UCSD-AML1 (cell line): Measurements from ENCODE around the gene ACP6.
"Not testable (repeated sequence)": the region's sequence is repeated elsewhere in the genome, so short reads cannot be mapped to it uniquely, and the experiment has no call there.

Experiments
- DNase-seq: peaks from one replicate; lab custom pipeline; 2025; ENCODE audit not compliant: unreplicated experiment; lab: John Stamatoyannopoulos, UW

ACP6 gene

DNA sequence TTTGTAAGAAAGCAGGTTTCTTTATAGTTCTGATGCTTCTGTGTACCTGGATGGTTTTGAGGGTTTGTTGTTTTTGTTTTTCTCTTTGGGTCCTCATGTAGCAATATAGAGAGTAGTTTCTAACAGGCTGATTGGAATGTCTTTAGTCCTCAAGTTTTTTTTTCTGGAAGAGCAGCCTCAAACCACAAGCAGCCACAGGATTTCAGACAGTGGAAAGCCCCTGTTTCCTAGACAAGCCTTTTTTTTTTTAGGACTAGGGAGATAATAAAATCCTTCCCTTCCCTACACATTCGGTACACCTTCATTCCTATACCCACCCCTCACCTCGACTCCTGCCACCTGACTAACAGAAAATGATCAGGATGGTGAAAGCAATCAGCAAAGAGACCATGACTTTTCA, 47.6 kb downstream of the ACP6 start:
- DNase-seq = no peak

- no peak for DNase-seq
Observed at GRCh38 chr1:147620543-147620942, 49.8 kb downstream of the ACP6 start.

DNA sequence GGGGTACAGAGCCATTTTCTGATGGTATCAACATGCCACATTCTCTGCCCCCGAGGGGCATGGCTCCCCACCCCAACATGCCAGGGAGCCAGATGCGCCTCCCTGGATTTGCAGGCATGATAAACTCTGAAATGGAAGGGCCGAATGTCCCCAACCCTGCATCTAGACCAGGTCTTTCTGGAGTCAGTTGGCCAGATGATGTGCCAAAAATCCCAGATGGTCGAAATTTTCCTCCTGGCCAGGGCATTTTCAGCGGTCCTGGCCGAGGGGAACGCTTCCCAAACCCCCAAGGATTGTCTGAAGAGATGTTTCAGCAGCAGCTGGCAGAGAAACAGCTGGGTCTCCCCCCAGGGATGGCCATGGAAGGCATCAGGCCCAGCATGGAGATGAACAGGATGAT, 50.6 kb downstream of the ACP6 start:
- no peak for DNase-seq

DNA sequence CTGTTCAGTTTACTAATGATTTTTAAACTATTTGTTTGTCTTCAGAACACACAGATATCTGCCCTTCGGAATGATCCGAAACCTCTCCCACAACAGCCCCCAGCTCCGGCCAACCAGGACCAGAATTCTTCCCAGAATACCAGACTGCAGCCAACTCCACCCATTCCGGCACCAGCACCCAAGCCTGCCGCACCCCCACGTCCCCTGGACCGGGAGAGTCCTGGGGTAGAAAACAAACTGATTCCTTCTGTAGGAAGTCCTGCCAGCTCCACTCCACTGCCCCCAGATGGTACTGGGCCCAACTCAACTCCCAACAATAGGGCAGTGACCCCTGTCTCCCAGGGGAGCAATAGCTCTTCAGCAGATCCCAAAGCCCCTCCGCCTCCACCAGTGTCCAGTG, 51.6 kb downstream of the ACP6 start:
- DNase-seq = no peak

DNA sequence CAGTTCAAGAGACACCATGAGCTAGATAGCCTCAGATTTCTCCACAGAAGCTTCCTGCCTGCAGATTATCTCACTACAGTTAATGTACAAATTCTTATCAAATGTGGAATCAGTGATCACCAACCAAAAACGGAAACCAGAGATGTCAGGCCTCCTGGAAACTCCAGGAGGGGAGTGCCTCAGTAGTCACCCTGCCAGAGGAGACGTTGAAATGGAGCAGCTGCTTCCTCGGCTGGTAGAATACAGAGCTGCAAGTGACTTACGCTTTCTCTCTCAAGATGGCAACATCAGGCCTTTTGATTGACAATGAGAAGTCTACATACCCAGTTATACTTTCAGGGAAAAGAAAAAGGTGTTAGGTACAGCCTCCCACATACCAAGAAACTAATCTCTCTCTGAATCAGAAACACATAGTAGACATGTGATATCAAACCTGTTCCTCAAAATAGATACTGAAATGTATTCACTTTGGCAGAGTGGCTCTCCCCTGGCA, 52.2 kb downstream of the ACP6 start:
- no peak for DNase-seq

DNA sequence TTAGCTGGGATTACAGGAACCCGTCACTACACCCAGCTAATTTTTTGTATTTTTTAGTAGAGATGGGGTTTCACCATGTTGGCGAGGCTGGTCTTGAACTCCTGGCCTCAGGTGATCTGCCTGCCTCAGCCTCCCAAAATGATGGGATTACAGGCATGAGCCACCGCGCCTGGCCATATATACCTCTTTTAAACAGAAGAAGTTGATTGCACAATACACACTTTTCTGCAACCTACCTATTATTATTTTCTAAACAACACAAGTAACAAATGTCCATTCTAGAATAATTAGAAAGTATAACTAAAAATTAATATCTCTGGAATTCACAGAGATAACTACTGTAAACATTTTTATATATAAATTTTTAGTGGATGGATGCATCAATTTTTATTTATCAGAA, 55.4 kb downstream of the ACP6 start:
- not testable (repeated sequence) for DNase-seq

GRCh38 chr1:147613506-147613905, 56.8 kb downstream of the ACP6 start:
- no peak for DNase-seq

DNA sequence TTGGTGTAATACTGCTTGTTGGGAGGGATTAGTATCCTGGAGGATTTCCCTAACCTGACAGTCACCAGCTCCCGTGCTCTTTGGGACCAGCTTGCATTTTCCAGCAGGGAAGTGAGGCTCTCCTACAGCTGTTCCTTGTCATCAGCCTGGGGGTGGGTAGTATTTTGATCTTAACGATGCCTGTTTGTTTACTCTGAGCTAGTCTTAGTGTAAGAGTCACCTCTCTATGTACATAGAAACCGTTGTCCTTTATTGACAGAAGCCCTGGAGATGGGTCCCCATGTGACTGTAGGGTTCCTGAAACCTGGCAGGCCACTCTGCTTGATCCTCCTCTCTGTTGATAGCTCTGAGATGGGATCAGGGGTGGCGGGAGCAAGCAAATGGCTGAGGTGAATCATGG, 58.0 kb downstream of the ACP6 start:
- DNase-seq = no peak

- DNase-seq = no peak
Observed at GRCh38 chr1:147611586-147611985, 58.7 kb downstream of the ACP6 start.

DNA sequence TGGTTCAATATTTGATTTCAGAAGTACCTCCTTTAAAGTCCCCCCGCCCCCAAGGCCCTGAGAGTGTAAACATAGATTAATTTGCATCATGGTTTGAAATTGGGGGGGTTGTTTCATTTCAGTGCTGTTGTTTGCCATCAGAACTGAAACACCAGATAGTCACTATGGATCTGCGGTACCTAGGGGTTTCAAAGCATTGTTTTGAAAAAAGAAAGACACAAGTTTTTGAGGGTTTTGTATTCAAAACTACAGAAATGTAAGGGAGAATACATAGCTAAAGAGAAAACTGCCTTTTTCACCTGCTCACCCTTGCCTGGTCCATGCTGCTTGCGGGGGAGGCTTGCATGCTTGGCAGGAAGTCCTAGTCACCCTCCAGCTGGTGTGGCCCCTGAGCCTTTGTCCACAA, 59.3 kb downstream of the ACP6 start:
- DNase-seq = no peak

DNA sequence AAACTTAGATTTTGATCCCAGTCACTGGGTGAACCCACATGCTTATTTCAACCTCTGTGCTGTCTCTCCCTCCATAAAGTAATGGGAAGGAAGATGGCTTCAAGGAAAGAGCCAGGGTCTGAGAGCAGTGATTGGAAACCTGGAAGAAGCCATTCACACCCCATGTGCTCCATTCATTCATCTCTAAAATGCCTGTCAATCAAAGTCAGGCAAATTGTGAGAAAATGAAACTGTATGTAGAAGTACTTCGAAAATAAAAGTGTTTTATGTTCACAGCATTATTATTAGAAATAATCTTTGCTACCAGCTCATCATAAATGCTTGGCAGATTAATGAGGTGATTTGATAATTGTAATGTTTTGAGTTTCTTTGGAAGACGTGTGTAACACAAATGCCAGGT, 61.0 kb downstream of the ACP6 start:
- DNase-seq = no peak

DNA sequence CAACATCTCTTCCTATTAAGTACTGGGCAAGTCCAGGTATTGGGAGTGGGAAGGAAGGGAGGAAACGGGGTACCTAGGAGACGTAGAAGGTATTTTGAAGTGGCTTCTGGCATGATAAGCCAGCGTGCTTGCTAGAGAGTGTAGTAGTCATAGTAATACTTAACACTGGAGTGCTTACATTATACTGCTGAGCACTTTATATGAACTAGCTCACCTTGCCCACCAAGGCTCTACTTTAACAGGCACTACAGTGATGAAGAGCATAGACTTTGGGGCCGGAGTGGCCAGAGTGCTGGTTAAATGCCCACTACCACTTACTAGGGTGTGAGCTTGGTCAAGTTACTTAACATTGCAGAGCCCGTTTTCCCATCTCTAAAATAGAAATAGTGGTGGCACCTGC, 61.7 kb downstream of the ACP6 start:
- no peak for DNase-seq

DNA sequence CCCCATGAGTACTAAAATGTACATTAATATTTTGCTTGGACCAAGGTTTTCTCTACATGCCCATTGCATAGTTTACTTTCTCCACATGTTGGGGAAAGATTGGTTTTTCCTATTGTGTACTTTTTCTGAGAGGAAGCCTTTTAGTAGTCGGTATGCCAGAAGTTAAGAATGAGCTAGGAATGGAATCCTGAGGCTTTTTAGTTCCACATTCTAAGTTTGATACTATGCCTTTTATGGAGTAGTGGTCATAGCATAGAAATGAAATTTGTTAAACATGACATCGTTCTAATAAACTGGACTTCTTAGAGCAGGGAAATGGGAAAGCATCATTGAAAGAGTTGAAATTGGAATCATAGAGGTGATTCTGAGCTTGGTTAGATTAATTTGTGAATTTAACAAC, 64.7 kb downstream of the ACP6 start:
- DNase-seq = no peak

DNA sequence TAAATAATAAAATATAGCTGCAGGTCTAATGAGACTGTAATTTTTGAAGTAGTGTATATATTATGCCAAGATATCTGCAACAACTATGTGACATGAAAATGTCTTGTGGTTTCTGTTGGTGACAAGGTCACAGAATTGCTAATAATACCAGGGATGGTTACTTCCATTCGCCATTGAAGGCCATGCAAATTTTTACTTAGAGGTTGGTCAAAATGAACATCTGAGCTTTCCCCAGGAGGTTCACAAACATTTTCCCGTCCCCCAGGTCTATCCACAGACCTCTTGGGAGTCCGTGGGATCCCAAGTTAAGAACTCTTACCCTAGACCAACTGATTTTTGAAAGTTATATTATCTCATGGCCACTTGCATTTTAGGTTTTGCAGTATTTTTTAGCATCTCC, 66.3 kb downstream of the ACP6 start:
- no peak for DNase-seq

DNA sequence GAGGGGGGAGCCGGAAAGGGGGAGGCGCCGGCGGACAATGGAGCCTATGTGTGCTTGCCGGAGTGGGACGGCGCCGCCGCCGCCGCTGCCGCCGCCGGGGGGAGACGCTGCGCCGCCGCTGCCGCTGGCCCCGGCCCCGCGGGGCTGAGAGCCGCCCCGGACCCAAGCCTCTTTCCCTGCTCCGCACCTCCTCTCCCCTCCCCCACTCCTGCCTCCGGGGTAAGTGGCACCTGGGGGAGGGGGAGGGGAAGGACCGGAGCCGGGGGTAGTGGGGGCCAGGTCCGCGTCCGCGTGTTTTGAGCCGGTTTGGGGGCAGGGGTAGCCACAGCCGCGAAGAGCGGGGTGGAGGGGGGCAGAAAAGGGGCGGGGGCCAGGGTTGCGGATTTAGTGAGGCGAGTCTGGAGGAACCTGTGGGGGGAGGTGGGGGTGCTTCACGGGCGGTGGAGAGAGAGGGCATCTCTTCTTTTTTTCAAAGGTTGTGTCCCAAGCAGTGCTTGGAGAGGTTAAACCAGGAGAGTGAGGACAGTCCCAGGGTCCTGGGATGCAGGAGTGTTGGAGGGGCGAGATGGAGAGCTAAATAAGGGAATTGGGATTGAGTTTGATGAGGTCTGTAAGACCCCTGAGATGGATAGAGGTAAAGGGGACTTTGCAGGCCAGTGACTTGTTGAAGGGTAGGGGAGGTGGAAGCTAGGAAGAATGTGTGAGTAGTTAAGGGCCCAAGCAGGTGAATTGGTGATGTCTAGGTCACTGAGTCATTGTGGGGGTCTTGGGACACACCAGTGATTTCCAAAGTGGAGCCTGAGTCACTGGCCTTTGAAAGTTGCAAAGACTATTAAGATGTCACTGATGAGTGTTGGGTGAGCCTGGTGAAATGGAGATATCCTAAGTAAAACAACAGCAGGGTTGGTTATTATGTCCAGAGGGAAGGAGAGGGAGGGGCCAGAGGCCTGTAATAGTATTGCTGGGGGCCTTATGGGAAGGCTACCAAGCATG, 69.9 kb downstream of the ACP6 start:
- DNase-seq = no peak

DNA sequence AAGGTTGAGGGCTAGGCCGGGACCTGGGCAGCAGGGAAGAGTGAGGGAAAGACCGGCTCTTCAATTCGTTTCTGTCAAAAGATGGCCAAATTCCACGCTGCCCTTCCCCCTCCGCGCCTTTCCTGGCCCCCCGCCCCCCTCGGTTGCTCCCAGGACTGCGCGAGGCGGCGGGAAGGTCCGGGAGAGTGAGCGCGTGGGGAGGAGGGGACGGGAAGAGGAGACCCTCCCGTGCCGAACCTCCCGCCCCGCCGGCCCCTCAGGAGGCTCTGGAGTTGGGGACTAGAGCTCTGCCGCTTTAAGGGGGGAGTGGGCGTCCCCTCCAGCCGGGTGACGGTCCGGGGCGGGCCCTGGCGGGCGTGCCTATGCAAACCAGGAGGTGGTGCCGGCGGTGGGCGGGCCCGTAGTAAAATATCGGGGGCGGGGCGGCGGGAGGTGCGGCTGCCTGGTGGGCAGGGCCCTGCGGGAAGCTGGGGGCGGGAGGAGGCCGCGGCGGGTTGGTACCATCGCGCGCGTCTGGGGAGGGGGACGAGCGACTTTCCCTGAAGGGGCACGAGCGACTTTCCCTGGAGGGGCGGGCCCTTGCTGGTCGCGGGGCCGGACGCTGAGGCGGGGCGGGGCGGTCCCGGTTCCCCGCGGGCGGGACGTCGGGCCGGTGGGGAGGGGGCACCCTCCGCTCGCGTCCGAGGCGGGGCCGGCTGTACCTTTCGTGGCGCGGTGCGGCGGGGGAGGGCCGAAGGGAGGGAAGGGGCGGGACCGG, 70.8 kb downstream of the ACP6 start:
- peak; percentile 100 for DNase-seq

DNA sequence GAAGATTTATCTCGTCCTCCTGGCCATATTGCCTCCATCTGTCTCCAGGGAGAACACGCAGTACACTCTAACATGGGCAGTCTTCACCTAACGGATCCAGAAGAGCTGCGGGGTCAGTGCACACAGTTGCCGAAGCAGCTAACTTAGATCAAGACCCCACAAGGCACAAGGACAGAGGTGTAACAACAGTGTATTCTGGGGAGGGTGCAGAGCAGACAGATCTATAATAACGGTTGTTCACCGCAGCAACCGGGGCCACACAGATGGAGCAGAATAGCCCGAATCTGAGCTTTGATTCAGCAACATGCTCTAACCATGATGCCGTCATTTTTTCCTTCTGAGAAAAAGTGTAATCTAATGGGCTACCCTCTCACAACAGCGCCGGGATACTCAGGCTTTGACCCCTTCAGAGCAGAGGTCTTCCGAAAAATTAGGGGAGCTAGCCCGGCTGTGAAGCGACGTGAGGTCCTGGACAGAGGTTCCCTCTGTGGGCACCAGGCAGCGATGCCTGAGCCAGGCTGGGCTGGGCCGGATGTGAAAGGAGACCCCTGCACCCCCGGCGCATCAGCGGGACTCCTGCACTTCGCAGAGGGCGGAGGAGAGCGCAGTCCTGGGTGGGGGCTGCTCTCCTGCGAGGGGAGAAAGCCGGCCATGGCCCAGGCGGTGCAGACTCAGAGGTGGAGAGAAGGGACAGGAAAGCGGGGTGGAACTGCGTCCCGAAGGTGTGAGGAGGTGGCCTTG, 71.5 kb downstream of the ACP6 start:
- peak; percentile 49 for DNase-seq

DNA sequence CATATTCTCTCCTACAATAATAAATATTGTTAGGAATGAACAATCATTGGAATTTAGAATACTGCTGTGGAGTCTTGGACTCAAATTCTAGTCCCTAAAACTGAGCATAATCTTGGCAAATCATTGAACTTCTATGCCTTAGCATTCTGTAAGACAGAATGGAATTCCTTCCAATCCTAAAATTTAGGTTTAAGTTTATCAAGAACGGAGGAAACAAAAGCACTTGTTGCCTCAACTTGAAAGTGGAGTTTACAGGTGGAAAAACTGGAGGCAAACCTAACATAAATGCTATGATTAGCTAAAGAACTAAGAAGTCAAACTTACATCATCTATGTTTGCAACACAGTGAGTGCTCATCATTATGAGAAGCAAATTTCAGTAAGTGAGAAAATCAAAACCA, 73.3 kb downstream of the ACP6 start:
- DNase-seq = no peak
